ENCODE results near the gene PTGES2. TPM values are rescaled to one million over a fixed set of nuclear protein-coding genes. Genes with fewer than 3 reads are reported as not detected.

PTGES2 gene
- total and polyA plus RNA-seq, 2 of the 13 experiments (the other 11 are each of a cell fraction or from before 2014, with no cell fraction given), result 63.7 to 79.8 TPM

GRCh38 chr9:128128836-128129590, 1.5 kb upstream of the PTGES2 start (continued):
- TF ChIP-seq, protein P1, sequence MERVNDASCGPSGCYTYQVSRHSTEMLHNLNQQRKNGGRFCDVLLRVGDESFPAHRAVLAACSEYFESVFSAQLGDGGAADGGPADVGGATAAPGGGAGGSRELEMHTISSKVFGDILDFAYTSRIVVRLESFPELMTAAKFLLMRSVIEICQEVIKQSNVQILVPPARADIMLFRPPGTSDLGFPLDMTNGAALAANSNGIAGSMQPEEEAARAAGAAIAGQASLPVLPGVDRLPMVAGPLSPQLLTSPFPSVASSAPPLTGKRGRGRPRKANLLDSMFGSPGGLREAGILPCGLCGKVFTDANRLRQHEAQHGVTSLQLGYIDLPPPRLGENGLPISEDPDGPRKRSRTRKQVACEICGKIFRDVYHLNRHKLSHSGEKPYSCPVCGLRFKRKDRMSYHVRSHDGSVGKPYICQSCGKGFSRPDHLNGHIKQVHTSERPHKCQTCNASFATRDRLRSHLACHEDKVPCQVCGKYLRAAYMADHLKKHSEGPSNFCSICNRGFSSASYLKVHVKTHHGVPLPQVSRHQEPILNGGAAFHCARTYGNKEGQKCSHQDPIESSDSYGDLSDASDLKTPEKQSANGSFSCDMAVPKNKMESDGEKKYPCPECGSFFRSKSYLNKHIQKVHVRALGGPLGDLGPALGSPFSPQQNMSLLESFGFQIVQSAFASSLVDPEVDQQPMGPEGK (CRISPR knock-in tag; IDR thresholded peaks at IDR 0.05), result no peak
- TF ChIP-seq, protein P2, sequence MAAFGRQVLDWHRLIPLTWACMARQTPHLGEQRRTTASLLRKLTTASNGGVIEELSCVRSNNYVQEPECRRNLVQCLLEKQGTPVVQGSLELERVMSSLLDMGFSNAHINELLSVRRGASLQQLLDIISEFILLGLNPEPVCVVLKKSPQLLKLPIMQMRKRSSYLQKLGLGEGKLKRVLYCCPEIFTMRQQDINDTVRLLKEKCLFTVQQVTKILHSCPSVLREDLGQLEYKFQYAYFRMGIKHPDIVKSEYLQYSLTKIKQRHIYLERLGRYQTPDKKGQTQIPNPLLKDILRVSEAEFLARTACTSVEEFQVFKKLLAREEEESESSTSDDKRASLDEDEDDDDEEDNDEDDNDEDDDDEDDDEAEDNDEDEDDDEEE (CRISPR knock-in tag; IDR thresholded peaks at IDR 0.05), result 0 out of 2 replicates have a peak, but pooled peaks have one; percentile 42
- TF ChIP-seq PRPF4 (IDR thresholded peaks at IDR 0.05; ENCODE audit: low read depth, low read length, poor library complexity, severe bottlenecking) (no peak), HIC2 (CRISPR knock-in tag; IDR thresholded peaks at IDR 0.05; ENCODE audit: low read depth) (no peak), KDM6A (CRISPR knock-in tag; IDR thresholded peaks at IDR 0.05; ENCODE audit: low read depth) (no peak), HNRNPH1 (optimal IDR thresholded peaks at IDR 0.05; ENCODE audit: low read depth, low read length) (no peak), FOXC1 (CRISPR knock-in tag; IDR thresholded peaks at IDR 0.05; ENCODE audit: borderline replicate concordance) (no peak), SRY (CRISPR knock-in tag; IDR thresholded peaks at IDR 0.05) (no peak)
